Peyer's patch (tissue), 4 donors: ENCODE measurements around the gene FAXDC2.
A peak's percentile ranks its signal among the peaks of the same experiment; 100 is the strongest.

Source experiments
- CTCF ChIP-seq, 6 experiments: fragments of 450-650 bp in 4 of 6; fragments of 200-600 bp in 2 of 6; sonication (generic) in 1 of 6; IDR thresholded peaks; one replicate each; pipeline ENCODE4 v1.5.1; 2017 to 2019; ENCODE audit warnings: antibody characterized with exemption in 6 of 6, mild to moderate bottlenecking in 3 of 6, moderate library complexity in 1 of 6
- POLR2A ChIP-seq, 2 donors: fragments of 450-650 bp; IDR thresholded peaks; one replicate each; pipeline ENCODE4 v1.5.1; 2017; ENCODE audit warnings: antibody characterized with exemption in 2 of 2, mild to moderate bottlenecking in 2 of 2, moderate library complexity in 2 of 2

- TF ChIP-seq POLR2A (IDR thresholded peaks at IDR 0.05) (peak; percentile 94 to 97), CTCF (IDR thresholded peaks at IDR 0.05) (peak in 1 of 6 experiments; percentile 6)
Measured at GRCh38 chr5:154858297-154858971, 8.0 kb upstream of the FAXDC2 start, which contains the start of gene CNOT8.
